Muscle layer of duodenum (tissue), 2 donors: ENCODE data around the gene ASH1L.
"Not testable (repeated sequence)": the region's sequence is repeated elsewhere in the genome, so short reads cannot be mapped to it uniquely, and the experiment has no call there.

Experiments used
- H3K27ac ChIP-seq: one replicate; pipeline ENCODE4 v1.7.0; 2013; ENCODE audit warnings: mild to moderate bottlenecking, low read length
- H3K27me3 ChIP-seq: one replicate; pipeline ENCODE4 v1.7.0; 2013; ENCODE audit warnings: low read depth, mild to moderate bottlenecking, control low read depth, low read length
- H3K36me3 ChIP-seq, 2 donors: one replicate each; pipeline ENCODE4 v1.7.0; 2013; ENCODE audit warnings: low read length in 2 of 2, control low read depth in 1 of 2, mild to moderate bottlenecking in 1 of 2; ENCODE audit not compliant: insufficient read depth in 2 of 2, control insufficient read depth in 1 of 2
- H3K4me1 ChIP-seq, 2 donors: one replicate each; pipeline ENCODE4 v1.7.0; 2013; ENCODE audit warnings: low read length in 2 of 2, mild to moderate bottlenecking in 2 of 2, control low read depth in 1 of 2, moderate library complexity in 1 of 2; ENCODE audit not compliant: insufficient read depth in 2 of 2, control insufficient read depth in 1 of 2
- H3K4me3 ChIP-seq, 2 donors: one replicate each; pipeline ENCODE4 v1.7.0; 2013; ENCODE audit warnings: low read length in 2 of 2, low read depth in 1 of 2, mild to moderate bottlenecking in 1 of 2
- H3K9me3 ChIP-seq, 2 donors: one replicate each; pipeline ENCODE4 v1.7.0; 2013; ENCODE audit warnings: low read length in 2 of 2, control low read depth in 1 of 2, mild to moderate bottlenecking in 1 of 2; ENCODE audit not compliant: control insufficient read depth in 1 of 2
- donor health status: healthy.

ASH1L gene

DNA sequence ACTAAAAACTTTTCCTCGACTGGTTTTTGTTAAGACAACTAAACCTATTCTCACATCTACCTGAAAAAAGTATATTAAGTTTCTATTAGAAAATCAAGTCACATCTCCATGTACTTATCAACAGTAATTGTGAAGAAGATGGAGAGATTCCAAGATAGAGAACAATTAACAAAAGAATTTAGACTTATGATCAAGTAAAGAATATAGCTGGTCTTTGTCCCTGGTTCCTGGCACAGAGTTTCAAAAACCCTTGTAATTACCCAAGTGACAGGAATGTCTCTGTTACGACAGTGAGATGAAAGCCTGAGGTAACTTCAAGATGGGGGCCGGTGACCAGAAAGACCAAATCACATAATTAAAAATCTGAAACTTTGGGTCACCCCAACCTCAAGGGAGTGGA, 91.6 kb downstream of the ASH1L start:
- Histone ChIP-seq H3K4me1 (peaks cover 7 to 9% of the 10 kb centered on the region in 2 donors), H3K4me3 (no peak overlapping the region), H3K9me3 (peaks cover 0 to 5% of the 10 kb centered on the region in 2 donors), H3K27ac (no peak overlapping the region), H3K36me3 (peaks cover 0 to 10% of the 10 kb centered on the region in 2 donors), H3K27me3 (no peaks in the 10 kb centered on the region)

GRCh38 chr1:155466996-155467395, 95.6 kb downstream of the ASH1L start:
- H3K4me1 ChIP-seq: peaks cover 7 to 9% of the 10 kb centered on the region in 2 donors
- H3K9me3 ChIP-seq: peaks cover 0 to 5% of the 10 kb centered on the region in 2 donors
- H3K4me3 ChIP-seq: no peak overlapping the region
- H3K27me3 ChIP-seq: no peaks in the 10 kb centered on the region
- H3K36me3 ChIP-seq: peaks cover 0 to 18% of the 10 kb centered on the region in 2 donors
- H3K27ac ChIP-seq: no peak overlapping the region

GRCh38 chr1:155466617-155466972, 96.0 kb downstream of the ASH1L start:
- Histone ChIP-seq H3K27ac (no peak overlapping the region), H3K4me1 (peaks cover 7 to 9% of the 10 kb centered on the region in 2 donors), H3K9me3 (peaks cover 0 to 4% of the 10 kb centered on the region in 2 donors), H3K27me3 (no peaks in the 10 kb centered on the region), H3K4me3 (no peak overlapping the region), H3K36me3 (peaks cover 0 to 19% of the 10 kb centered on the region in 2 donors)

DNA sequence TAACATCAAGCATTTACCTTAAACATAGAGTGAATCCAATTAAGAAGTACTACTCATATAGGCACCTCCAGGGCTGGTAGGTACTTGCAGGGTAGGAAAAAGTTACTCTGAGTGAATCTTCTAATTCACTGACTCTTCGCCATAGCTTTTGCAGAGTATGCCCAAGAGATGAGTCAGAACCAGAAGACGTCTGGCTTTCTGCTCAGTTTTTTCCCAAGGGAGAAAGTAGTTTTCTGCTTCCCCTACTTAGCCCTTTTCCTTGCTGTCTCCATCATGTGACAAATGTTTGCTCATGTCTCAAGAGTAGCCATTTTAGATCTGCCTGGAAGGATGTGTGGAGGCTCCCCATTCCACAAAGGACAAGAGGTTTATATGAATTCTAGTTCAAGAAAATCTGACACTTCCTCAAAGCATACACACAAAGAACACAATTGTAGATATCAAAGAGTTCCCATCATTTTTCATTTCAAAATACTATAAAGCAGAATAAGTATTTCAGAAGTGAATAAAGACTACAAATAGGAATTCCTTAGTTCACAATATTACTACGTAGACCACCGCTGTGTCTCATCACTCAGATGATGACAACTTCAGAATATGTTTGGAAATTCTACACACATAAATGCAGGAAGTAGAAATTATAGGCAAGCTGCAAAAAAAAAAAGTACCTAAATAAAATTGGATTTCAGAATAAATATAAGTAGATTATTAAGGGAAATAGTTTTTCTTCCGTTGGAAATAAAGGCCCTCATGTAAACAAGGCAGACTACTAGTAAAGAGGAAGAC, 98.5 kb downstream of the ASH1L start:
- Histone ChIP-seq H3K9me3 (no peaks in the 10 kb centered on the region), H3K27me3 (no peaks in the 10 kb centered on the region), H3K4me1 (peaks cover 7 to 9% of the 10 kb centered on the region in 2 donors), H3K27ac (no peak overlapping the region), H3K36me3 (peaks cover 0 to 20% of the 10 kb centered on the region in 2 donors), H3K4me3 (no peak overlapping the region)

GRCh38 chr1:155458111-155458510, 104.5 kb downstream of the ASH1L start:
- Histone ChIP-seq H3K36me3 (peaks cover 0 to 16% of the 10 kb centered on the region in 2 donors), H3K27me3 (no peaks in the 10 kb centered on the region)

DNA sequence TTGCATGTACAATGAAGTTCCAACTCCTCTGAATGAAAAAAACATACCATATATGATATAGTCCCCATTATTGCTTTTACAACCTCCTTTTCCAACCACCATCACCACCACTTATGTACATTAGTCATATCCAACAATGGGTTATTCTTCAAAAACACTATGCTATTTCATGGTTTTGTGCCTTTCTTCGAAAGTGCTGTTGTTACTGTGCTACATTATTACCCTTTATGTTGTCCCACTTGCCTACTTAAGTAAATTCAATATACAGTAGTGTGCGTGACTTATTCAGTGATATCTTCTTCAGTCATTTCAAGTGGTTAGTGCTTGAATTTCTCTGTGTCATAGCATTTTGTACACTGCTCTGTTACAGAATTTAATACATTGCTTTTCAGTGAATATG, 105.3 kb downstream of the ASH1L start:
- H3K36me3 ChIP-seq: peaks cover 4 to 15% of the 10 kb centered on the region in 2 donors
- H3K27ac ChIP-seq: no peak overlapping the region
- no peak overlapping the region for H3K4me3 ChIP-seq
- peaks cover 0 to 12% of the 10 kb centered on the region in 2 donors for H3K4me1 ChIP-seq
- H3K27me3 ChIP-seq: no peaks in the 10 kb centered on the region
- no peaks in the 10 kb centered on the region for H3K9me3 ChIP-seq

More at GRCh38 chr1:155458111-155458510, 104.5 kb downstream of the ASH1L start:
- Histone ChIP-seq H3K4me1 (peaks cover 0 to 12% of the 10 kb centered on the region in 2 donors), H3K27ac (no peak overlapping the region), H3K9me3 (no peaks in the 10 kb centered on the region), H3K4me3 (no peak overlapping the region)

DNA sequence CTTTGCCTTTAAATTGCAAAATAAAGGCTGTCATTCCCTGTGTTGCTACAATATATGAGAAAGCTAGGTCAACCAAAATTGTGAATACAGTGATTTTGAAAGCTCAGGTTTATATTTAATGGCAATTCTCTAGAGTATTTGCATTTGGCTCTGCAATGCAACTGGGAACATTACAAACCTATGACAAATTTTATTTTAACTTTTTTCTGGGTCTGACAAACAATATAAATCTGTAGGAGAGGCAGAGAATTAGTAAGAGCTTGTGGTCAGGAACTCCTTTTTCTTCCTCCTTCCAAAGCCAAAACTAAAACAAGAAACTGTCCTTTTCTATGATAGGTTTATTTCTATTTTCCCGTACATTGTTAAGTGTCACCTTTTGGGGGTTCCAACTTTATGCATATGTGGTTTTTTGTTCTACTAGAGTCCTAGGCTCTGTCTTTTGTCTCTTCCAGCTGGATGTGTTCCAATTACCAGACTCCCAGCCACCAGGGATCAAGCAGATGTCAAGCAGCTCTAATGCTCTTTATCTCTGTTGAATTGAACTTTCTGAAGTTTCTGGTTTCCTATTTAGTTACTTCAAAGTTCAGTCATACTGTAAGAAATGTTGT, 106.9 kb downstream of the ASH1L start:
- Histone ChIP-seq H3K4me3 (no peak overlapping the region), H3K4me1 (peaks cover 0 to 12% of the 10 kb centered on the region in 2 donors), H3K9me3 (no peaks in the 10 kb centered on the region), H3K27me3 (no peaks in the 10 kb centered on the region), H3K27ac (no peak overlapping the region), H3K36me3 (peaks cover 4 to 10% of the 10 kb centered on the region in 2 donors)

GRCh38 chr1:155454096-155454495, 108.5 kb downstream of the ASH1L start:
- peaks cover 0 to 12% of the 10 kb centered on the region in 2 donors for H3K4me1 ChIP-seq
- H3K27ac ChIP-seq: no peak overlapping the region

DNA sequence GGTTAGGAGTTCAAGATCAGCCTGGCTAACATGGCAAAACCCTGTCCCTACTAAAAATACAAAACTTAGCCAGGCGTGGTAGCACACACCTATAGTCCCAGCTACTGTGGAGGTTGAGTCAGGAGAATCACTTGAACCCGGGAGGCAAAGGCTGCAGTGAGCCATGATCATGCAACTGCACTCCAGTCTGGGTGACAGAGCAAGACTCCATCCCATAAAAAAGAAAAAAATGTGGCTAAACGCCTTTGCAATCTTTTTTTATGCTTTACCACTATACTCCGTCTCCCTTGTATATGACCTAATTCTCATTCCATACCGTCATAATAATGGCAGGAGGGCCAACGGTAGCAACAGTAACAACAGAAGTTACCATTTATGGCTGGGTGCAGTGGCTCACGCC, 109.5 kb downstream of the ASH1L start:
- Histone ChIP-seq H3K4me3 (no peak overlapping the region), H3K27me3 (no peaks in the 10 kb centered on the region), H3K36me3 (peaks cover 8 to 13% of the 10 kb centered on the region in 2 donors), H3K9me3 (no peaks in the 10 kb centered on the region), H3K27ac (no peak overlapping the region), H3K4me1 (peaks cover 0 to 12% of the 10 kb centered on the region in 2 donors)

More at GRCh38 chr1:155454096-155454495, 108.5 kb downstream of the ASH1L start:
- H3K4me3 ChIP-seq: no peak overlapping the region
- no peaks in the 10 kb centered on the region for H3K9me3 ChIP-seq
- H3K27me3 ChIP-seq: no peaks in the 10 kb centered on the region
- peaks cover 4 to 13% of the 10 kb centered on the region in 2 donors for H3K36me3 ChIP-seq

GRCh38 chr1:155451199-155451598, 111.4 kb downstream of the ASH1L start:
- peaks cover 0 to 11% of the 10 kb centered on the region in 2 donors for H3K4me1 ChIP-seq
- no peaks in the 10 kb centered on the region for H3K9me3 ChIP-seq
- peaks cover 4 to 13% of the 10 kb centered on the region in 2 donors for H3K36me3 ChIP-seq
- H3K4me3 ChIP-seq: no peak overlapping the region
- no peaks in the 10 kb centered on the region for H3K27me3 ChIP-seq
- H3K27ac ChIP-seq: no peak overlapping the region

GRCh38 chr1:155442431-155442830, 120.2 kb downstream of the ASH1L start:
- not testable (repeated sequence) for H3K27ac ChIP-seq, H3K27me3 ChIP-seq, H3K4me3 ChIP-seq, H3K9me3 ChIP-seq, H3K4me1 ChIP-seq
- H3K36me3 ChIP-seq: peaks cover 14 to 15% of the 10 kb centered on the region in 2 donors
